Prostate gland (tissue), 2 donors: Measurements from ENCODE around the gene KPNA1.

Experiments used
- POLR2AphosphoS5 ChIP-seq: sonication (generic); formaldehyde crosslinking; IDR thresholded peaks from one replicate; pipeline ENCODE4 v1.6.1; 2017; ENCODE audit warnings: antibody characterized with exemption
- TF ChIP-seq, protein P1 (sequence below), 4 experiments: fragments of 200-600 bp in 2 of 4; fragments of 450-650 bp in 2 of 4; sonication (generic) in 2 of 4; IDR thresholded peaks; 1 replicate in 3 of 4; 2 replicates in 1 of 4; pipeline ENCODE4 v1.5.1; 2016 to 2019; ENCODE audit warnings: antibody characterized with exemption in 4 of 4, mild to moderate bottlenecking in 2 of 4, moderate library complexity in 2 of 4

DNA sequence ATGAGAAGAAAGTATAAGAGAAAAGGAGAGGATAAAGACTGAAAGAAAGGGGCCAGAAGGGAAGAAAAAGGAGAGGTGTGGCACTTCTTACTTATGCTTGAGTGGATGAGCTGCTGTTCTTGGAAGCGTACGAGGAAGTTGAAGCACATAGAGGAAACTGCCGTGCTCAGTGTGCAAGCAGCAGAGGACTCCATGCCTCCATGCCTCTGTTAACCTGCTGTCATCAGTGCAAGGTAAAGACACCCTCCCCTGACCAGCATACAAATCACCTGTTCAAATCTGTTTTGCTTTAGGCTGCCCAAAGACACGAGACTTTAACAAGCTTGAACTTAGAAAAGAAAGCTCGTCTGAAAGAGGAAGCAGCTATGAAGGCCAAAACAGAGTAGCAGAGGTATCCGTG lies 105.3 kb downstream of the KPNA1 start:
- TF ChIP-seq, protein P1, sequence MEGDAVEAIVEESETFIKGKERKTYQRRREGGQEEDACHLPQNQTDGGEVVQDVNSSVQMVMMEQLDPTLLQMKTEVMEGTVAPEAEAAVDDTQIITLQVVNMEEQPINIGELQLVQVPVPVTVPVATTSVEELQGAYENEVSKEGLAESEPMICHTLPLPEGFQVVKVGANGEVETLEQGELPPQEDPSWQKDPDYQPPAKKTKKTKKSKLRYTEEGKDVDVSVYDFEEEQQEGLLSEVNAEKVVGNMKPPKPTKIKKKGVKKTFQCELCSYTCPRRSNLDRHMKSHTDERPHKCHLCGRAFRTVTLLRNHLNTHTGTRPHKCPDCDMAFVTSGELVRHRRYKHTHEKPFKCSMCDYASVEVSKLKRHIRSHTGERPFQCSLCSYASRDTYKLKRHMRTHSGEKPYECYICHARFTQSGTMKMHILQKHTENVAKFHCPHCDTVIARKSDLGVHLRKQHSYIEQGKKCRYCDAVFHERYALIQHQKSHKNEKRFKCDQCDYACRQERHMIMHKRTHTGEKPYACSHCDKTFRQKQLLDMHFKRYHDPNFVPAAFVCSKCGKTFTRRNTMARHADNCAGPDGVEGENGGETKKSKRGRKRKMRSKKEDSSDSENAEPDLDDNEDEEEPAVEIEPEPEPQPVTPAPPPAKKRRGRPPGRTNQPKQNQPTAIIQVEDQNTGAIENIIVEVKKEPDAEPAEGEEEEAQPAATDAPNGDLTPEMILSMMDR (IDR thresholded peaks at IDR 0.05) = no peak
- TF ChIP-seq POLR2AphosphoS5 = no peak
